Stomach (tissue), 9 donors: ENCODE results near the gene RNF135. TPM values are rescaled to one million over a fixed set of nuclear protein-coding genes. Genes with fewer than 3 reads are reported as not detected.

Experiments used
- DNase-seq, 2 donors: peaks; one replicate each; pipeline versions ENCODE4 v3.0.0 to v3.0.0-alpha.2; 2013 to 2019
- H3K27ac ChIP-seq, 5 donors: fragments of 200-600 bp in 4 of 5; sonication (generic) in 4 of 5; one replicate each; pipeline ENCODE4 v1.5.1; 2013 to 2019; ENCODE audit warnings: mild to moderate bottlenecking in 1 of 5, moderate library complexity in 1 of 5
- H3K27me3 ChIP-seq, 3 donors: fragments of 200-600 bp; sonication (generic); one replicate each; pipeline ENCODE4 v1.5.1; 2017 to 2019; ENCODE audit warnings: mixed run types in 1 of 3
- H3K36me3 ChIP-seq, 4 donors: fragments of 200-600 bp; sonication (generic); 1 replicate in 3 of 4; 2 replicates in 1 of 4; pipeline ENCODE4 v1.5.1; 2016 to 2019
- H3K4me1 ChIP-seq, 4 donors: fragments of 200-600 bp; sonication (generic); one replicate each; pipeline ENCODE4 v1.5.1; 2016 to 2019
- H3K4me3 ChIP-seq, 4 donors: fragments of 200-600 bp; sonication (generic) in 3 of 4; one replicate each; pipeline ENCODE4 v1.5.1; 2016 to 2019; ENCODE audit warnings: mild to moderate bottlenecking in 1 of 4
- H3K9me3 ChIP-seq, 4 donors: fragments of 200-600 bp; sonication (generic); one replicate each; pipeline ENCODE4 v1.5.1; 2016 to 2019
- EP300 ChIP-seq: sonication (generic); formaldehyde crosslinking; IDR thresholded peaks from one replicate; pipeline ENCODE4 v1.6.1; 2017; ENCODE audit warnings: antibody characterized with exemption
- POLR2A ChIP-seq, 4 donors: fragments of 450-650 bp; IDR thresholded peaks; one replicate each; pipeline ENCODE4 v1.6.1; 2016; ENCODE audit warnings: antibody characterized with exemption in 4 of 4, control low read depth in 2 of 4, mild to moderate bottlenecking in 1 of 4, moderate library complexity in 1 of 4
- POLR2AphosphoS5 ChIP-seq, 3 donors: sonication (generic); formaldehyde crosslinking; IDR thresholded peaks; one replicate each; pipeline ENCODE4 v1.6.1; 2016; ENCODE audit warnings: antibody characterized with exemption in 3 of 3
- intact Hi-C: fragments of 100-400 bp; cut with DNase I; formaldehyde crosslinking; loops from one replicate; pipeline ENCODE4 v1.15.1; 2023; ENCODE audit warnings: low total_unique reads
- polyA plus RNA-seq, 3 donors: library from polyadenylated mRNA; stranded (reverse); fragments of 200-250 nt; gene quantifications; one replicate each; pipeline ENCODE4 v1.2.3, GENCODE V29; 2013
- small RNA-seq, 4 donors: library from RNA; depleted of rRNA; stranded (forward); fragments of <200 nt; gene quantifications; one replicate each; pipeline ENCODE3, GENCODE V24; 2016
- total RNA-seq, 5 donors: library from RNA; depleted of rRNA; stranded (reverse); fragments of >200 nt; gene quantifications; one replicate each; pipeline versions ENCODE4 v1.1.0 to v1.2.3, GENCODE V29; 2014 to 2016
- TF ChIP-seq, protein P1 (sequence below), 7 experiments: fragments of 450-650 bp in 4 of 7; fragments of 200-600 bp in 3 of 7; sonication (generic) in 3 of 7; IDR thresholded peaks; one replicate each; pipeline ENCODE4 v1.5.1; 2016 to 2019; ENCODE audit warnings: antibody characterized with exemption in 7 of 7, control low read depth in 2 of 7, mild to moderate bottlenecking in 1 of 7
- donor health status: healthy with polysubstance abuse.
- donor health status: Bipolar disorder and iron deficiency.
- donor health status: healthy.

RNF135 gene
- total and polyA plus RNA-seq, 8 donors, result 1.8 to 18.7 (median 10.4) TPM

DNA sequence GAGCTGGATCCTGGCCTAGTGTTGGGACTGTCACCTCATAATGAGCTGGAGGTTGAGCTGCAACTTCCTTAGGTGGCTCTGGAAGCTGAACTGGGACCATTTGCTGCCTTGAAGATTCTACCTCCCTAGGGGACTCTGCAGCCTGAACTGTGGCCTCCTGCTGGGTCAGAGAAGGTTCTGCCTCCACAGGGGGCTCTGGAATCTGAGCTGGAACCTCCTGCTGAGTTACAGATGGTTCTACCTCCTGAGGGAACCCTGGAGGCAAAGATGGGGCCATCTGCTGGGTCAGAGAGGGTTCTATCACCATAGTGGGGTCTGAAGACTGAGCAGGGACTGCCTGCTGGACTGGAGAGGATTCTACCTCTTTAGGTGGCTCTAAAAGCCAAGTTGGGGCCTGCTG is 77.3 kb downstream of the RNF135 start:
- TF ChIP-seq EP300 (no peak), POLR2A (IDR thresholded peaks at IDR 0.05) (no peak), POLR2AphosphoS5 (IDR thresholded peaks at IDR 0.05) (no peak)
- TF ChIP-seq, protein P1, sequence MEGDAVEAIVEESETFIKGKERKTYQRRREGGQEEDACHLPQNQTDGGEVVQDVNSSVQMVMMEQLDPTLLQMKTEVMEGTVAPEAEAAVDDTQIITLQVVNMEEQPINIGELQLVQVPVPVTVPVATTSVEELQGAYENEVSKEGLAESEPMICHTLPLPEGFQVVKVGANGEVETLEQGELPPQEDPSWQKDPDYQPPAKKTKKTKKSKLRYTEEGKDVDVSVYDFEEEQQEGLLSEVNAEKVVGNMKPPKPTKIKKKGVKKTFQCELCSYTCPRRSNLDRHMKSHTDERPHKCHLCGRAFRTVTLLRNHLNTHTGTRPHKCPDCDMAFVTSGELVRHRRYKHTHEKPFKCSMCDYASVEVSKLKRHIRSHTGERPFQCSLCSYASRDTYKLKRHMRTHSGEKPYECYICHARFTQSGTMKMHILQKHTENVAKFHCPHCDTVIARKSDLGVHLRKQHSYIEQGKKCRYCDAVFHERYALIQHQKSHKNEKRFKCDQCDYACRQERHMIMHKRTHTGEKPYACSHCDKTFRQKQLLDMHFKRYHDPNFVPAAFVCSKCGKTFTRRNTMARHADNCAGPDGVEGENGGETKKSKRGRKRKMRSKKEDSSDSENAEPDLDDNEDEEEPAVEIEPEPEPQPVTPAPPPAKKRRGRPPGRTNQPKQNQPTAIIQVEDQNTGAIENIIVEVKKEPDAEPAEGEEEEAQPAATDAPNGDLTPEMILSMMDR (IDR thresholded peaks at IDR 0.05), result no peak
- no peak overlapping the region for H3K27ac ChIP-seq
- no peak overlapping the region for H3K4me3 ChIP-seq
- H3K36me3 ChIP-seq, result peaks cover 0 to 15% (median 2%) of the 10 kb centered on the region in 4 donors
- no peaks in the 10 kb centered on the region for H3K27me3 ChIP-seq
- intact Hi-C loops, result no loop called here
- H3K4me1 ChIP-seq, result peaks cover 0 to 14% (median 0%) of the 10 kb centered on the region in 4 donors
- no peaks in the 10 kb centered on the region for H3K9me3 ChIP-seq
- DNase-seq, result no peak

DNA sequence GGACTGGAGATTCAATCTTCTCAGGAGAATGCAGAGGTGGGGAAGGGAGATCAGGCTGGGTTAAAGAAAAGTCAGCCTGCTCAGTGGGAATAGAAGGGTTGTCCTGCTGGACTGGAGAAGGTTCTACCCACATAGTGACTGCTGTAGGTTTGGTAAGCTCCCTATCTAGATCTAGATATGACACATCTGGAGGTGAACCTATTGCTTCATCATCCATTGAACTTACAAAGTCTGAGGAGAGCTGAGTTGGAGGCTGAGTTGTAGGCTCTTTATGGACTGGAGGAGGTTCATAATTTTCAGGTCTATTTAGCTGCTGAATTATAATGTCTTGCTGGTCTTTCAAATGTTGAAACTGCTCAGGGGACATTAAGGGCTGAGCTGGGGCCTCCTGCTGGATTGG is 77.9 kb downstream of the RNF135 start:
- H3K27ac ChIP-seq, result no peak overlapping the region
- peaks cover 0 to 15% (median 2%) of the 10 kb centered on the region in 4 donors for H3K36me3 ChIP-seq
- intact Hi-C loops, result no loop called here
- H3K4me3 ChIP-seq, result no peak overlapping the region
- no peaks in the 10 kb centered on the region for H3K9me3 ChIP-seq
- DNase-seq, result no peak
- TF ChIP-seq POLR2AphosphoS5 (IDR thresholded peaks at IDR 0.05) (no peak), EP300 (no peak), POLR2A (IDR thresholded peaks at IDR 0.05) (no peak)
- TF ChIP-seq, protein P1 (IDR thresholded peaks at IDR 0.05), result no peak
- H3K4me1 ChIP-seq, result peaks cover 0 to 15% (median 0%) of the 10 kb centered on the region in 4 donors
- no peaks in the 10 kb centered on the region for H3K27me3 ChIP-seq

Small RNAs within 50 kb of the gene (small RNA-seq; reads per million reads assigned to genes)
- gene AC138207.3 (0 reads per million in 4 donors), gene RN7SL138P (0 reads per million in 4 donors)

Other genes starting within 250 kb of the RNF135 start
- gene CRLF3, start 146.3 kb upstream of the RNF135 start, total RNA-seq, result 10 to 100 TPM in 2 of 5 donors, 1 to 10 TPM in 3; 1.7 to 15.2 (median 4.1) TPM
- 1 to 10 TPM; 4.1 to 5.4 (median 5.0) TPM for gene CRLF3, start 146.3 kb upstream of the RNF135 start, polyA plus RNA-seq
- gene ATAD5, start 139.1 kb upstream of the RNF135 start, total RNA-seq, result 1 to 10 TPM in 4 of 5 donors, under 1 TPM in 1; 0.58 to 9.7 (median 1.8) TPM
- under 1 TPM; 0.15 to 0.60 (median 0.37) TPM for gene ATAD5, start 139.1 kb upstream of the RNF135 start, polyA plus RNA-seq
- 10 to 100 TPM in 4 of 5 donors, 1 to 10 TPM in 1; 6.4 to 40.3 (median 24.1) TPM for gene TEFM, start 64.8 kb upstream of the RNF135 start, total RNA-seq
- gene TEFM, start 64.8 kb upstream of the RNF135 start, polyA plus RNA-seq, result 10 to 100 TPM in 1 of 3 donors, 1 to 10 TPM in 2; 5.9 to 13.3 (median 7.9) TPM
- gene ADAP2, start 49.1 kb upstream of the RNF135 start, total RNA-seq, result 10 to 100 TPM in 1 of 5 donors, 1 to 10 TPM in 3, not detected in 1; 4.6 to 28.7 (median 8.4) TPM
- 10 to 100 TPM in 1 of 3 donors, 1 to 10 TPM in 2; 1.8 to 10.0 (median 6.1) TPM for gene ADAP2, start 49.1 kb upstream of the RNF135 start, polyA plus RNA-seq
- gene NF1, start 123.9 kb downstream of the RNF135 start, total RNA-seq, result 100 to 1,000 TPM in 1 of 5 donors, 10 to 100 TPM in 4; 41.1 to 108 (median 74.1) TPM
- gene NF1, start 123.9 kb downstream of the RNF135 start, polyA plus RNA-seq, result 1 to 10 TPM; 5.2 to 7.5 (median 5.7) TPM